HG03064 (cell line): ENCODE results near the gene MUC3A.
"Not testable (repeated sequence)": the region's sequence is repeated elsewhere in the genome, so short reads cannot be mapped to it uniquely, and the experiment has no call there.

Source experiments
- ATAC-seq: cut with Tn5 transposase; IDR thresholded peaks from one replicate; pipeline ENCODE4 v1.9.1; 2021; ENCODE audit warnings: low read depth; ENCODE audit not compliant: unreplicated experiment

MUC3A gene, protein sequence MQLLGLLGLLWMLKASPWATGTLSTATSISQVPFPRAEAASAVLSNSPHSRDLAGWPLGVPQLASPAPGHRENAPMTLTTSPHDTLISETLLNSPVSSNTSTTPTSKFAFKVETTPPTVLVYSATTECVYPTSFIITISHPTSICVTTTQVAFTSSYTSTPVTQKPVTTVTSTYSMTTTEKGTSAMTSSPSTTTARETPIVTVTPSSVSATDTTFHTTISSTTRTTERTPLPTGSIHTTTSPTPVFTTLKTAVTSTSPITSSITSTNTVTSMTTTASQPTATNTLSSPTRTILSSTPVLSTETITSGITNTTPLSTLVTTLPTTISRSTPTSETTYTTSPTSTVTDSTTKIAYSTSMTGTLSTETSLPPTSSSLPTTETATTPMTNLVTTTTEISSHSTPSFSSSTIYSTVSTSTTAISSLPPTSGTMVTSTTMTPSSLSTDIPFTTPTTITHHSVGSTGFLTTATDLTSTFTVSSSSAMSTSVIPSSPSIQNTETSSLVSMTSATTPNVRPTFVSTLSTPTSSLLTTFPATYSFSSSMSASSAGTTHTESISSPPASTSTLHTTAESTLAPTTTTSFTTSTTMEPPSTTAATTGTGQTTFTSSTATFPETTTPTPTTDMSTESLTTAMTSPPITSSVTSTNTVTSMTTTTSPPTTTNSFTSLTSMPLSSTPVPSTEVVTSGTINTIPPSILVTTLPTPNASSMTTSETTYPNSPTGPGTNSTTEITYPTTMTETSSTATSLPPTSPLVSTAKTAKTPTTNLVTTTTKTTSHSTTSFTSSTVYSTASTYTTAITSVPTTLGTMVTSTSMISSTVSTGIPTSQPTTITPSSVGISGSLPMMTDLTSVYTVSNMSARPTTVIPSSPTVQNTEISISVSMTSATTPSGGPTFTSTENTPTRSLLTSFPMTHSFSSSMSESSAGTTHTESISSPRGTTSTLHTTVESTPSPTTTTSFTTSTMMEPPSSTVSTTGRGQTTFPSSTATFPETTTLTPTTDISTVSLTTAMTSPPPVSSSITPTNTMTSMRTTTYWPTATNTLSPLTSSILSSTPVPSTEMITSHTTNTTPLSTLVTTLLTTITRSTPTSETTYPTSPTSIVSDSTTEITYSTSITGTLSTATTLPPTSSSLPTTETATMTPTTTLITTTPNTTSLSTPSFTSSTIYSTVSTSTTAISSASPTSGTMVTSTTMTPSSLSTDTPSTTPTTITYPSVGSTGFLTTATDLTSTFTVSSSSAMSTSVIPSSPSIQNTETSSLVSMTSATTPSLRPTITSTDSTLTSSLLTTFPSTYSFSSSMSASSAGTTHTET (N-terminal part only)

DNA sequence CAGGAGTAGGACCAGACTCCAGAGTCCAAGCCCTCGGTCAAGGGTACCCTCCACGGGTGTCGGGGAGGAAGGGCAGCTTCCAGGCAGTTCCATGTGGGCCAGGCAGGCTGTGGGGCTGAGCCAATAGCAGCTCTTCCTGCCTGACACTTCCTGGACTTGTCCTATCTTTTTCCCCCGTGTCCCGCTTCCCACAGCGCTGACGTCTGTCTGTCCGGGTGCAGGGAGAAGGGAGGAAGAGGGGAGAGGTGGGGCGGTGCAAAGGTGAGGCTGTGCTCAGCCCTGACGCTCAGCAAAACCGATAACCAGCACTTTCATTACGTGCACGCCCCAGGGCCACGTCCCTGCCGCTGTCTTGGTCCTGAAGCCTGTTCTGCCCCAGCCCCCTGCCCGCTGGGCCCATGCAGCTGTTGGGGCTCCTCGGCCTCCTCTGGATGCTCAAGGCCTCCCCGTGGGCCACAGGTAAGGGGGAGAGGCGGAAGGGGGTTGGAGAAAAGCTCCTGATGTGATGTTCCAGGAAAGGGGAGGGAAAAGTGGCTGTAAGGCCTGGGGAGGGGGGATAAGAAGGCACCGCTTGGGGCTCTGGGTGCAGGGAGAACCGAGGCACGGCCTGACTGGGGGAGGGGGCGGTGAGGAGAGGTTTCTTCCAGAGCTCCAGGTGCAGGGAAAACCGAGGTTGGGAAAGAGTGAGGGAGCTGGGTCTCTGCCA is at the start of gene MUC3A:
TSS of gene MUC3A (plus strand) at position 308 of the 706 bp plus-strand sequence. CDS start at position 399, 91 bp downstream.
- no peak for ATAC-seq

DNA sequence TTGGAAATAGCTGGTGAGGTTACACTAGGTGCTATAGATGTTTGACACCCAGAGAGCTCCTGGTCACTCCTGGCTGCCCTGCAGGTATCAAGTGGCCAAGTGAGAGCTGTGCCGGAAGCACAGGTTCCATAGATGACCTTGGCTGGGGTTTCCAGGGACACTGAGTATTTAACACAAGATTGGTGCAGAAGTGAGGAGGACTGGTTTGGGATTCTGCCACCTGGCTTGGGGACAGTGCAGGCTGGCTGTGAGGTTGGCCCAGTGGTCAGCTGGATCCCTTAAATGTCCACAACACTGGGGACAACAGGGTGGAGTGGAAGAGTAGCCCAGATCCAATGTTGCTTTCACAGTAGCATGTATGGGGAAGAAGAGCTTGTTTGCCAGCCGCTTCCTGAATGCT is 48.4 kb upstream of the MUC3A start:
- no peak for ATAC-seq

DNA sequence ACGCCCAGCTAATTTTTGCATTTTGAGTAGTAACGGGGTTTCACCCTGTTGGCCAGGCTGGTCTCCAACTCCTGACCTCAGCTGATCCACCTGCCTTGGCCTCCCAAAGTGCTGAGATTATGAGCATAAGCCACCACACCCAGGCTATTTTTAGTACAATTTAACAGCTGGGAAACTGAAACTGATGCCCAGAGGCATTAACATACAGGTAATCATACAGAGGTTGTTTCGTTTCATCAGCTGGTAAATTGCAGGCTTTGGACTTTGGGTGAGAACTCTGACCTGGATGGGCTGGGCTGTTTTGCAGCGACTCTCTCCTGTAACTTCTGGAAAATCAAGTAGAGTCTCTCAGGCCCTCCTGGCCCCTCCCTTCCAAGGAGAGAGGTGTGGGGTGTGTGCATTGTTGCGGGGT is 47.4 kb upstream of the MUC3A start:
- no peak for ATAC-seq

DNA sequence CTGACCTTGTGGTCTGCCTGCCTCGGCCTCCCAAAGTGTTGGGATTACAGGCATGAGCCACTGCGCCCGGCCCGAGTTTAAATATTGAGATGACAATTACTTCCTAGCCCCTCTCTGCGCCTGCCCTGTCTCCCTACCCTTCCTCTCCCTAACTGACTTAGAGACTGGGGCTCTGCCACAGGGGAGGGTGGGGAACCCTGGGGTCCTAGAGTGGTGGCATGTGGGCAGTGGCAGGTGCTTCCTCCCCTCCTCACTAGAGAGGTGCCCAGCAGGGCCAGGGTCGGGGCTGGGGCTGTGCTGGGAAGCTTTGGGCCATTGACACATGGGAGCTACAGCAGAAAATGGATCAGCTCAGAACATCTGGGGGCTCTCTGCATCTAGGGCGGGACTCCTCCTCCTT is 46.7 kb upstream of the MUC3A start:
- no peak for ATAC-seq

DNA sequence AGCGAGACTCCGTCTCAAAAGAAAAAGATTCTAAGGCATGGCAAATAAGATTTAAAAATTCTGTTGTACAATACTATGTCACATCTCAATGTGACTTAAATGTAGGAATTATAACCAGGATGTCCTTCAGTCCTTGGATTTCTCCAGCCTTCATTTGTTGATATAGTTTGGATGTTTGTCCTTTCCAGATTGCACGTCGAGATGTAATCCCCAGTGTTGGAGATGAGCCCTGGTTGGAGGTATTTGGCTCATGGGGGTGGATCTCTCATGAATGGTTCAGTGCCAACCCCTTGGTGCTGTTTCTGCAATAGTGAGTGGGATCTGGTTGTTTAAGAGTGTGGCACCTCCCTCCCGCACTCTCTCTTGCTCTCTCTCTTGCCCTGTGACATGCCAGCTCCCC is 40.8 kb upstream of the MUC3A start:
- no peak for ATAC-seq

DNA sequence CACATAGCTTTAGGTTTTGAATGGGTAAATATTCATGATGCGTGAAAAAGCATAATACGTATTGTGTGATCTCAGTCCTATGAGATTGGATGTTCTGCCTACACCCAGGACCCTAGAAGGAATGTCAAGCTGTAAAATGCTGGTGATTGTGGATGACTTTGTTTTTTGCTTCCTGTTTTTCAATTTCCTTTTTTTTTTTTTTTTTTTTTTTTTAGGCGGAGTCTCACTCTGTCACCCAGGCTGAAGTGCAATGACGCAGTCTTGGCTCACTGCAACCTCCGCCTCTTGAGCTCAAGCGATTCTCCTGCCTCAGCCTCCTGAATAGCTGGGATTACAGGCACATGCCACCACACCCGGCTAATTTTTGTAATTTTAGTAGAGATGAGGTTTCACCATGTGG is 38.9 kb upstream of the MUC3A start:
- not testable (repeated sequence) for ATAC-seq

DNA sequence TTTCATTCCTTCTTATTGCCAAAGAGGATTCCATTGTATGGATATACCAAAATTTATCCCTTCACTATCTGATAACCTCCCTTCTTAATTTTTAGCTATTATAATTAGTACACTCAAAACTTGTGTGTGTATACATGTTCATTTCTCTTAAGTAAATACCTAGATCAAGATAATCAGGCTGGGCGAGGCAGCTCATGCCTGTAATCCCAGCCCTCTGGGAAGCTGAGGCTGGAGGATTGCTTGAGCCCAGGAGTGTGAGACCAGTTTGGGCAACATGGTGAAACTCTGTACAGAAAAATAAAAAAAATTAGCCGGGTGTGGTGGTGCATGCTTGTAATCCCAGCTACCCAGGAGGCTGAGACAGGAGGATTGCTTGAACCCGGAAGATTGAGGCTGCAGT is 37.9 kb upstream of the MUC3A start:
- no peak for ATAC-seq

DNA sequence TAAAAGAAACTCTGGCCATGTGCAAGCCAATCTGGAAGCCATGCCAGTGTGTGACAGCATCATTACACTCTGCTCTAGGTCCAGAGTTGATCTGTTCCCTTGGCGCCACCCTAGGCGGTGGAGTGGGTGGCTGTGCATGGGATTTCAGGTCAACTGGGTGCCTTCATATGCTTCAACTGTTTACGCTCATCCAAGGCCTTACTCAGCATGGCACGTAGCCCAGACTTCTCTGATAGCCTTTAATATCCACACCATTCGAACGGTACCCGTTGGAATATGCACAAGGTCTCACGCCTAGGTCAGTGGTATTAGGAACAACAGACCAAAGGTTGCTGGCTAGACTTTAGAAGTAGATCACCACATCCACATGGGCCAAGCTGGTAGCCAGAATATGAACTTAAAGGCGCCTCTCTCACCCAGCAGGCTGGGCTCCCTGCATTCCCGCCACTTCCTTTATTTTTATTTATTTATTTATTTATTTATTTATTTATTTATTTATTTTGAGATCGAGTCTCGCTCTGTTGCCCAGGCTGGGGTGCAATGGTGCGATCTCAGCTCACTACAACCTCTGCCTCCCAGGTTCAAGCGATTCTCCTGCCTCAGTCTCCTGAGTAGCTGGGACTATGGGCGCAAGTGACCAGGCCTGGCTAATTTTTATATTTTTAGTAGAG is 35.0 kb upstream of the MUC3A start:
- no peak for ATAC-seq

DNA sequence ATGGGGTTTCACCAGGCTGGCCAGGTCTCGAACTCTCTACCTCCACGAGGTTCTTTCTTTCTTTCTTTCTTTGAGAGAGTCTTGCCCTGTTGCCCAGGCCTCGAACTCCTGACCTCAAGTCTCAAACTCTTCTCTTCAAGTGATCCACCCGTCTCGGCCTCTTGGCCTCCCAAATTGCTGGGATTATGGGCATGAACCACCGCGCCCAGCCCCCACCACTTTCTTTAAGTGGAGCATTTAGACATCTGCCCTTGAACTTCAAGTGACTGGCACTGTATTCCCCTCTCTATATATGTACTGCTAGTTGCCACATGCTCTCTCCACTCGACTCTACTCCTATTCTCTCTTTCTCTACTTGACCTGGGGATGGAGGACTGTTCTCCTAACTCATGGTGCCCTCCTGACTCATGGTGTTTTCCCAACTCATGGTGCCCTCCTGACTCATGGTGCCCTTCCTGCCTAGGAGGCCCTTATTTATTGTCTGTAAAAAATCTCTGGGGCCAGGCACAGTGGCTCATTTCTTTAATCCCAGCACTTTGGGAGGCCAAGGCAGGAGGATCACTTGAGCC is 34.4 kb upstream of the MUC3A start:
- ATAC-seq, result no peak

DNA sequence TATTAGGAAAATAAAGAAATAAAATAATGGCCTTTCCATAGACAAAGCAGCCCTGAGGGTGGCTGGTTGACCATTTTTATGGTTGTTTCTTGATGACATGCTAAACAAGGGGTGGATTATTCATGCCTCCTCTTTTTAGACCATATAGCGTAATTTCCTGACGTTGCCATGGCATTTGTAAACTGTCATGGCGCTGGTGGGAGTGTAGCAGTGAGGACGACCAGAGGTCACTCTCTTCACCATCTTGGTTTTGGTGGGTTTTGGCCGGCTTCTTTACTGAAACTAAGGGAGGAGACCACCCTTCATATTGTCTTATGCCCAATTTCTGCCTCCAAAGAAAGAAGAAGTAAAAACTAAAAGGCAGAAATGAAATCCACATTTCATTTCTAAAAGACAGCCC is 30.0 kb upstream of the MUC3A start:
- ATAC-seq, result not testable (repeated sequence)

DNA sequence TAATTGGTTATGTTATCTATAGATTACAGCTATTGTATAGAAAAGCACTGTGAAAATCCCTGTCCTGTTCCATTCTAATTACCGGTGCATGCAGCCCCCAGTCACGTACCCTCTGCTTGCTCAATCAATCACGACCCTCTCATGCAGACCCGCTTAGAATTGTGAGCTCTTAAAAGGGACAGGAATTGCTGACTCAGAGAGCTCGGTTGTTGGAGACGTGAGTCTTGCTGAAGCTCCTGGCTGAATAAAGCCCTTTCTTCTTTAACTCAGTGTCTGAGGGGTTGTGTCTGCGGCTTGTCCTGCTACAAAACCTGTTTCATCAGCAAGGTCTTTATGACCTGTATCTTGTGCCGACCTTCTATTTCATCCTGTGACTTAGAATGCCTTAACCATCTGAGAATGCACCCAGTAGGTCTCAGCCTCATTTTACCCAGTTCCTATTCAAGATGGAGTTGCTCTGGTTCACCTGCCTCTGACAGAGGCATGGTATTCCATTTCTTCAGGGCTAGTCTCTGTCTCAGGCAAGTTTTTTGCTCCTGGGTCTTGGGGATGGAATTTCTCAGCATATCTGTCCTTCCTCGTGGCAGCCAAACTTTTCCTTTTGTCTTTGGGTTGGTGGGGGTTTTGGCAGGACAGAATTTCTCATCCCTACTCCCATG is 29.4 kb upstream of the MUC3A start:
- not testable (repeated sequence) for ATAC-seq

DNA sequence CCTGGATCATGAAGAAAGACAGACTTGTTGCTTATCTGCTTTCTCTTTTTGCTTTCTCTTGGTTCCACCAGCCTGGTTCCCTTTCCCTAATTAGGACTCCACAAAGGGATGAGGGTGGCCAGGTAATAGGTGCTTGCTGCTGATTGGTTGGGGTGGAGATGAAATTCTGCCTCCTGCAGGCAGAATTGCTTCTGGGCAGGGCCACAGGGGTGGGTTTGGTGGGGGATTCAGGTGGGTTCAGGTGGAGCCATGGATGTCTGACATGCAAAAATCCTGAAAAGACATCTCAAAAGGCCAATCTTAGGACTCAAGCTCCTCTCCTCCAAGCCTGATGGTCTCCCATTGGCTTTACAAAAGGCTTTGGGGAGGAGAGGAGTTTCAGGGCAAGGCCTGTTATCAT is 28.3 kb upstream of the MUC3A start:
- ATAC-seq, result no peak

DNA sequence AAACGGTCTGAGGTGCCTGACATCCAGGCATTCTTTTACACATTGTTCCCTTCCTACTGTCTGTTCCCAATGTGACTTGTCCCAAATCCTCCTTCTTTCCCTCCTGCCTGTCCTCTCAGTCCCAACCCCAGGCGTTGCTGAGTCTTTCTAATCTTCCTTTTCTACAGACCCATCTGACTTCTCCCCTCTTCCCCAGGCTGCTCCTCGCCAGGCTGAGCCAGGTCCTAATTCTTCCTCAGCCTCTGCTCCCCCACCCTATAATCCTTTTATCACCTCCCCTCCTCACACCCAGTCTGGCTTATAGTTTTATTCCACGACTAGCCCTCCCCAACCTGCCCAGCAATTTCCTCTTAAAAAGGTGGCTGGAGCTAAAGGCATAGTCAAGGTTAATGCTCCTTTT is 25.7 kb upstream of the MUC3A start:
- not testable (repeated sequence) for ATAC-seq

DNA sequence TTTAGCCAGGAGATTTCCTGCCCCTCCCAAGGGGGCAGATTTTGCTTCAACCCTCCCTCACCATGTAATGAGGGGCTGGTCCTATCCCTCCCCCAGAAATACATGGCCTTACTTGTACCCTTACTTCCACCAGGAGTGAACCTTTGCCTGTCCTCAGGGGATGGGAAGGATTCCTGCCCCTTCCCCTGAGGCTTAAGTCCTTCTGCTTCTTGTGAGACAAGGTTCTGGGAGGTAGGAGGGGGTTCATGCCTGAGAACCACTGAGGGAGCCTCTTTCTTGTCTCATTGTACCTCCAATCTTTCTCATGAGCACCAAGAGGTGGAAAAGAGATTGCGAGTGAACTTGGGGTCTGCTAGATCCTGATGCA is 19.5 kb upstream of the MUC3A start:
- no peak for ATAC-seq

DNA sequence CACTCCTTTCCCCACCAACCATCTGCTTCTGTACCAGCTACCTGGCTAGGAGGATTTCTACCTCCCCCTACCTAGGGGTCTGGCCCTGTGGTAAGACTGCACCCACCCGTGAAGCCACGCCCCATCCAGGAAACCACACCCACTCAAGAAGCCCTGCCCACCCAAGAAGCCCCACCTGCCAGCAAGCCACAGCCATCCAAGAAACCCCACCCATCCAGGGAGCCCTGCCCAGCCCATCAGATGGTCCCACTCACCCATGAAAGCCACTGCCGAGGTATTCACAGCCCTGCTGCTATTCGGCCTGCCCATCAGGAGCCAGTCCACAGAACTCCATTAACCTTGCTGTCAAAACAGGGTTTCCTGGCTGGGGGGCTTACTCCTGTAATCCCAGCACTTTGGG is 15.6 kb upstream of the MUC3A start:
- no peak for ATAC-seq

DNA sequence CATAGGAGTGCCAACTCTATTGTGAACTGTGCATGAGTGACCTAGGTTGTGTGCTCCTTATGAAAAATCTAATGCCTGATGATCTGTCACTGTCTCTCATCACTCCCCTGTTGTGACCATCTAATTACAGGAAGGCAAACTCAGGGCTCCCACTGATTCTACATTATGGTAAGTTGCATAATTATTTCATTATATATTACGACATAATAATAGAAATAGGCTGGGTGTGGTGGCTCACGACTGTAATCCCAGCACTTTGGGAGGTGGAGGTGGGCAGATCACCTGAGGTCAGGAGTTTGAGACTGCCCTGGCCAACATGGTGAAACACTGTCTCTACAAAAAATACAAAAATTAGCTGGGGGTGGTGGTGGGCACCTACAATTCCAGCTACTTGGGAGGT is 14.0 kb upstream of the MUC3A start:
- ATAC-seq, result not testable (repeated sequence)

DNA sequence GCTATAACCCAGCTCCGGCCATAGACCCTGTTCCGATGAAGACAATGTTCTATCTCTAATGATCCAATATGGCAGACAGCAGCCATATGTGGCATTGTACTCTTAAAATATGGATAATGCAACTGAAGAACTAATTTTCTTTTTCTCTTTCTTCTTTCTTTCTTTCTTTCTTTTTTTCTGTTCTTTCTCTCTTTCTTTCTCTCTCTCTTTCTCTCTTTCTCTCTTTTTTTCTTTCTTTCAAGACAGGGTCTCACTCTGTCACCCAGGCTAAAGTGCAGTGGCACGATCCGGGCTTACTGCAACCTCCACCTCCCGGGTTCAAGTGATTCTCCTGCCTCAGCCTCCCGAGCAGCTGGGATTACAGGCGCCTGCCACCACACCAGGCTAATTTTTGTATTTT is 13.2 kb upstream of the MUC3A start:
- not testable (repeated sequence) for ATAC-seq

DNA sequence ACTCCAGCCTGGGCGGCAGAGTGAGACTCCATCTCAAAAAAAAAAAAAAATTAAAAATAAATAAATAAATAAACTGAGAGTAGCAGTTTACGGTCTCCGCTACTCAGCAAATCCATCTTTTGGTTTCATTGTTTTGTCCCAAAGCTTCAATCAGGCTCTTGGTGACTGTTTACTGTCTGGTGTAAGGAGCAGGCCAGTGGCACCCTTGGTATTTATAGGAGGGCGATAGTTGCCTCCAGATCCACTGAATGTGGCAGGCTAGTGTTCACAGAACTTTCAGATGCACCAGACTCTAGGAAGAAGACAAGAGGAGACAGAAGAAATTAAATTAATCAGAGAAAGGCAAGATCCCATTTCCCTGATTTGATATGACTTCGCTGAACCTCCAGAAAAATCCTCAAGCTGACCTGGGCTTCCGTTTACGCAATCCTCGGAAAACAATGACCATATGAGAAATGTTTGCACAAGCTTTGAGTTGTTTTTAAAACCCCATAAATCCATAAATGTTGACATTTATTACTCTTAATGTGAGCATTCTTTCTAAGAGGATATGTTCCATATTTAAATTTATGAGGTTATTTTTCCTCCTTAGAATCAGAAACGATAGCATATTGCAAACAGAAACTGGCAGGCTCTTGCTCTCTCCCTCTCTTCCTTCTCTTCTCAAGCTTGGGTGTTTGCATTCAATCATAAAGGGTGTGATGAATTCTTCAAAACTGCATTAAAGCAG is 7.1 kb upstream of the MUC3A start:
- no peak for ATAC-seq
